GM13976 (cell line): Measurements from ENCODE around the gene RAD51B.

ENCODE experiments used
- DNase-seq: peaks from one replicate; pipeline ENCODE4 v3.0.0; 2012; ENCODE audit warnings: low spot score
- CTCF ChIP-seq: IDR thresholded peaks from 2 replicates; pipeline ENCODE4 v1.5.1; 2012; ENCODE audit warnings: borderline replicate concordance, mild to moderate bottlenecking; ENCODE audit not compliant: insufficient read depth; ENCODE audit errors: extremely low read depth, missing control alignments, control extremely low read depth
- in situ Hi-C: fragments of 300-500 bp; cut with MboI; formaldehyde crosslinking; loops from one replicate; pipeline ENCODE4 v1.12.0; 2022; ENCODE audit warnings: low sequenced_read_pairs, mixed read lengths, inconsistent platforms; ENCODE audit not compliant: unreplicated experiment

Gene RAD51B

GRCh38 chr14:68476212-68477109 is 656.9 kb downstream of the RAD51B start:
- in situ Hi-C loops, result no loop called here
- peak; percentile 47 for DNase-seq
- TF ChIP-seq CTCF, result no peak

- in situ Hi-C loops, result no loop called here
- no peak for DNase-seq
- TF ChIP-seq CTCF, result no peak
Measured at GRCh38 chr14:68477110-68477455, 657.5 kb downstream of the RAD51B start.

GRCh38 chr14:68477461-68478085 is 658.0 kb downstream of the RAD51B start:
- DNase-seq, result no peak
- no peak for TF ChIP-seq CTCF
- in situ Hi-C loops, result no loop called here

- DNase-seq, result no peak
- no peak for TF ChIP-seq CTCF
- in situ Hi-C loops, result no loop called here
Measured at GRCh38 chr14:68479247-68479646, 659.7 kb downstream of the RAD51B start.

GRCh38 chr14:68482018-68482417 is 662.4 kb downstream of the RAD51B start:
- DNase-seq, result no peak
- no peak for TF ChIP-seq CTCF
- in situ Hi-C loops, result no loop called here

GRCh38 chr14:68482772-68483395 is 663.3 kb downstream of the RAD51B start:
- TF ChIP-seq CTCF, result no peak
- DNase-seq, result no peak
- in situ Hi-C loops, result no loop called here
